ENCODE data around the gene BRWD1. TPM values are rescaled to one million over a fixed set of nuclear protein-coding genes. Genes with fewer than 3 reads are reported as not detected.

BRWD1 gene
- total and polyA plus RNA-seq, 2 donors from 2014 or later: 9.1 to 43.9 TPM

GRCh38 chr21:39184050-39184980 is 129.1 kb downstream of the BRWD1 start:
- TF ChIP-seq CTCF (IDR thresholded peaks at IDR 0.05; ENCODE audit: borderline replicate concordance, extremely low read depth, insufficient read depth): no peak
- intact Hi-C loops (cut with DNase I): no loop called here
- Histone ChIP-seq H3K36me3 (ENCODE audit: control insufficient read depth in 2 of 3, insufficient read depth in 3 of 3, low read length in 3 of 3) (no peaks in the 10 kb centered on the region), H3K9me3 (ENCODE audit: control insufficient read depth in 2 of 3, insufficient read depth in 1 of 3, low read length in 3 of 3) (no peaks in the 10 kb centered on the region), H3K27ac (ENCODE audit: low read depth in 2 of 2, low read length in 2 of 2) (peak overlapping the region; percentile 90 to 93), H3K27me3 (ENCODE audit: control insufficient read depth, insufficient read depth, low read length) (no peaks in the 10 kb centered on the region), H3K4me1 (ENCODE audit: control insufficient read depth in 2 of 3, insufficient read depth in 2 of 3, low read depth in 1 of 3, low read length in 3 of 3) (peaks cover 0 to 8% (median 6%) of the 10 kb centered on the region in 3 donors), H3K4me3 (ENCODE audit: low read length in 3 of 3) (peak overlapping the region; percentile 80 to 90 (median 85)), H3K9ac (ENCODE audit: low read length in 3 of 3) (peak overlapping the region; percentile 58 to 86 (median 78))
- FAIRE-seq (no peak), DNase-seq (peak in 1 of 5 donors; percentile 35)

- Histone ChIP-seq H3K4me3 (ENCODE audit: low read length in 3 of 3) (peak within 1 kb of the TSS; percentile 80 to 90 (median 85)), H3K27ac (ENCODE audit: low read depth in 2 of 2, low read length in 2 of 2) (peak within 1 kb of the TSS; percentile 90 to 93), H3K9ac (ENCODE audit: low read length in 3 of 3) (peak within 1 kb of the TSS; percentile 66 to 86 (median 83)), H3K4me1 (ENCODE audit: control insufficient read depth in 2 of 3, insufficient read depth in 2 of 3, low read depth in 1 of 3, low read length in 3 of 3) (peaks cover 0 to 8% (median 6%) of the 10 kb centered on the region in 3 donors), H3K36me3 (ENCODE audit: control insufficient read depth in 2 of 3, insufficient read depth in 3 of 3, low read length in 3 of 3) (peaks cover 0 to 7% (median 0%) of the 10 kb centered on the region in 3 donors), H3K27me3 (ENCODE audit: control insufficient read depth, insufficient read depth, low read length) (no peaks in the 10 kb centered on the region), H3K9me3 (ENCODE audit: control insufficient read depth in 2 of 3, insufficient read depth in 1 of 3, low read length in 3 of 3) (no peaks in the 10 kb centered on the region)
- no peak for TF ChIP-seq CTCF (IDR thresholded peaks at IDR 0.05; ENCODE audit: borderline replicate concordance, extremely low read depth, insufficient read depth)
- DNase-seq (peak; percentile 93 to 98 (median 96)), FAIRE-seq (no peak)
- intact Hi-C loops (cut with DNase I): no loop called here
These were observed 130.0 kb downstream of the BRWD1 start, which contains the start of gene PSMG1 for GRCh38 chr21:39183272-39184049. Gene PSMG1 (minus strand): TSS chr21:39183451. CDS start chr21:39183385, 66 bp downstream.

- Histone ChIP-seq H3K4me3 (ENCODE audit: low read length in 3 of 3) (peak overlapping the region; percentile 80 to 90 (median 85)), H3K27me3 (ENCODE audit: control insufficient read depth, insufficient read depth, low read length) (no peaks in the 10 kb centered on the region), H3K9ac (ENCODE audit: low read length in 3 of 3) (peak overlapping the region; percentile 66 to 83 (median 79)), H3K4me1 (ENCODE audit: control insufficient read depth in 2 of 3, insufficient read depth in 2 of 3, low read depth in 1 of 3, low read length in 3 of 3) (peaks cover 0 to 8% (median 6%) of the 10 kb centered on the region in 3 donors), H3K27ac (ENCODE audit: low read depth in 2 of 2, low read length in 2 of 2) (peak overlapping the region; percentile 90 to 93), H3K36me3 (ENCODE audit: control insufficient read depth in 2 of 3, insufficient read depth in 3 of 3, low read length in 3 of 3) (peaks cover 0 to 7% (median 0%) of the 10 kb centered on the region in 3 donors), H3K9me3 (ENCODE audit: control insufficient read depth in 2 of 3, insufficient read depth in 1 of 3, low read length in 3 of 3) (no peaks in the 10 kb centered on the region)
- no peak for TF ChIP-seq CTCF (IDR thresholded peaks at IDR 0.05; ENCODE audit: borderline replicate concordance, extremely low read depth, insufficient read depth)
- DNase-seq: peak in 2 of 5 donors; percentile 63
- intact Hi-C loops (cut with DNase I): no loop called here
- FAIRE-seq: no peak
These were observed 130.8 kb downstream of the BRWD1 start for GRCh38 chr21:39182484-39183271.
